Endothelial cell (in vitro differentiated cells): ENCODE measurements around the gene CHD5. TPM values are rescaled to one million over a fixed set of nuclear protein-coding genes. Genes with fewer than 3 reads are reported as not detected.
"Not testable (repeated sequence)": the region's sequence is repeated elsewhere in the genome, so short reads cannot be mapped to it uniquely, and the experiment has no call there.

Experiments used
- DNase-seq: peaks from one replicate; pipeline ENCODE4 v3.0.0; 2021; ENCODE audit warnings: low spot score
- H3K27ac Mint-ChIP-seq: one replicate; pipeline ENCODE4 v1.8.0; 2021; ENCODE audit warnings: mixed read lengths, inconsistent platforms; ENCODE audit not compliant: unreplicated experiment
- H3K27me3 Mint-ChIP-seq: one replicate; pipeline ENCODE4 v1.8.0; 2021; ENCODE audit warnings: mild to moderate bottlenecking, moderate library complexity, mixed read lengths, inconsistent platforms; ENCODE audit not compliant: unreplicated experiment
- H3K36me3 Mint-ChIP-seq: one replicate; pipeline ENCODE4 v1.8.0; 2021; ENCODE audit warnings: mild to moderate bottlenecking, low read depth, mixed read lengths, inconsistent platforms; ENCODE audit not compliant: unreplicated experiment
- H3K4me1 Mint-ChIP-seq: one replicate; pipeline ENCODE4 v1.8.0; 2021; ENCODE audit warnings: mild to moderate bottlenecking, mixed read lengths, inconsistent platforms; ENCODE audit not compliant: unreplicated experiment
- H3K4me3 Mint-ChIP-seq: one replicate; pipeline ENCODE4 v1.8.0; 2021; ENCODE audit warnings: mild to moderate bottlenecking, mixed read lengths, inconsistent platforms; ENCODE audit not compliant: unreplicated experiment
- H3K9me3 Mint-ChIP-seq: one replicate; pipeline ENCODE4 v1.8.0; 2021; ENCODE audit warnings: mixed read lengths, inconsistent platforms; ENCODE audit not compliant: unreplicated experiment
- CTCF ChIP-seq: fragments of 200-600 bp; sonication (generic); IDR thresholded peaks from one replicate; pipeline ENCODE4 v1.5.0; 2021; ENCODE audit warnings: antibody characterized with exemption; ENCODE audit not compliant: unreplicated experiment
- total RNA-seq: library from RNA; stranded (reverse); fragmentation: NEBNext Ultra II Directional; extraction: Animal tissue kit (Norgen Biotek cat#: 25700); gene quantifications from one replicate; pipeline ENCODE4 v1.2.1, GENCODE V29; 2021; ENCODE audit not compliant: unreplicated experiment

CHD5 gene
- total RNA-seq, 1 donor from 2014 or later = 0.15 TPM

GRCh38 chr1:6068932-6069331 lies 111.2 kb downstream of the CHD5 start:
- Mint-ChIP-seq H3K4me1 (no peaks in the 10 kb centered on the region), H3K27me3 (peaks cover 2% of the 10 kb centered on the region), H3K36me3 (no peaks in the 10 kb centered on the region), H3K4me3 (no peak overlapping the region), H3K9me3 (no peaks in the 10 kb centered on the region), H3K27ac (no peak overlapping the region)
- TF ChIP-seq CTCF = no peak
- no peak for DNase-seq

- no peak for DNase-seq
- TF ChIP-seq CTCF = no peak
- H3K4me3 Mint-ChIP-seq = no peak overlapping the region
- no peak overlapping the region for H3K27ac Mint-ChIP-seq
- H3K9me3 Mint-ChIP-seq = no peaks in the 10 kb centered on the region
- no peaks in the 10 kb centered on the region for H3K4me1 Mint-ChIP-seq
- H3K27me3 Mint-ChIP-seq = peaks cover 2% of the 10 kb centered on the region
- H3K36me3 Mint-ChIP-seq = no peaks in the 10 kb centered on the region
Measured at GRCh38 chr1:6068073-6068472, 112.0 kb downstream of the CHD5 start.

- Mint-ChIP-seq H3K27me3 (peaks cover 2% of the 10 kb centered on the region), H3K4me1 (no peaks in the 10 kb centered on the region), H3K36me3 (no peaks in the 10 kb centered on the region), H3K27ac (no peak overlapping the region), H3K4me3 (no peak overlapping the region), H3K9me3 (no peaks in the 10 kb centered on the region)
- no peak for TF ChIP-seq CTCF
- no peak for DNase-seq
Measured at GRCh38 chr1:6066680-6067079, 113.4 kb downstream of the CHD5 start.

- H3K27ac Mint-ChIP-seq = no peak overlapping the region
- no peaks in the 10 kb centered on the region for H3K9me3 Mint-ChIP-seq
- peaks cover 2% of the 10 kb centered on the region for H3K27me3 Mint-ChIP-seq
- H3K36me3 Mint-ChIP-seq = no peaks in the 10 kb centered on the region
- no peak for TF ChIP-seq CTCF
- DNase-seq = no peak
- no peaks in the 10 kb centered on the region for H3K4me1 Mint-ChIP-seq
- no peak overlapping the region for H3K4me3 Mint-ChIP-seq
Measured at GRCh38 chr1:6065093-6065858, 114.8 kb downstream of the CHD5 start.

- not testable (repeated sequence) for H3K27me3 Mint-ChIP-seq, DNase-seq, H3K36me3 Mint-ChIP-seq, H3K4me3 Mint-ChIP-seq, H3K27ac Mint-ChIP-seq, H3K4me1 Mint-ChIP-seq, H3K9me3 Mint-ChIP-seq
Measured at GRCh38 chr1:6063532-6064053, 116.5 kb downstream of the CHD5 start.
